ENCODE measurements around the gene RAPGEF5. TPM values are rescaled to one million over a fixed set of nuclear protein-coding genes. Genes with fewer than 3 reads are reported as not detected.

Gene RAPGEF5
- total RNA-seq, 1 experiment from 2014 or later: 13.3 TPM

- Histone ChIP-seq H2BK15ac (ENCODE audit: low read depth, low read length) (no peak overlapping the region), H3K79me2 (ENCODE audit: insufficient read depth, low read length) (no peaks in the 10 kb centered on the region), H2AFZ (ENCODE audit: low read length) (no peak overlapping the region), H3K9ac (ENCODE audit: extremely low read depth, insufficient read length, low read length) (no peak overlapping the region), H2AK5ac (ENCODE audit: insufficient read length, low read length) (no peak overlapping the region), H3K27me3 (ENCODE audit: insufficient read depth, low read length) (no peaks in the 10 kb centered on the region), H2BK20ac (ENCODE audit: low read depth, low read length, poor library complexity, severe bottlenecking) (no peak overlapping the region), H3K4me2 (ENCODE audit: insufficient read depth, insufficient read length, low read length) (no peak overlapping the region), H4K91ac (ENCODE audit: insufficient read length, low read depth, low read length) (no peak overlapping the region), H4K20me1 (ENCODE audit: control insufficient read depth, insufficient read depth, insufficient read length) (no peaks in the 10 kb centered on the region), H3K14ac (ENCODE audit: insufficient read depth, low read length) (no peak overlapping the region), H3T11ph (ENCODE audit: low read length) (no peak overlapping the region), H4K5ac (ENCODE audit: insufficient read length, low read depth, low read length) (no peak overlapping the region), H3K79me1 (ENCODE audit: insufficient read depth, low read depth, low read length, poor library complexity, severe bottlenecking) (no peaks in the 10 kb centered on the region), H3K56ac (ENCODE audit: insufficient read length, low read depth, low read length) (no peak overlapping the region), H3K4ac (ENCODE audit: low read depth, low read length) (no peak overlapping the region), H3K18ac (ENCODE audit: insufficient read length, low read depth, low read length) (no peak overlapping the region), H3K23ac (ENCODE audit: insufficient read length, low read depth, low read length) (no peak overlapping the region), H4K8ac (replicated peaks; ENCODE audit: insufficient read length, low read depth, low read length) (no peak overlapping the region), H2BK5ac (ENCODE audit: insufficient read length, low read length) (no peak overlapping the region), H2BK12ac (ENCODE audit: insufficient read length, low read depth, low read length) (no peak overlapping the region), H3K23me2 (ENCODE audit: insufficient read length, low read depth, low read length, poor library complexity, severe bottlenecking) (no peaks in the 10 kb centered on the region), H3K27ac (ENCODE audit: insufficient read length, low read depth, low read length) (no peak overlapping the region), H3K4me1 (ENCODE audit: insufficient read depth, low read length) (no peaks in the 10 kb centered on the region), H2BK120ac (ENCODE audit: low read depth, low read length, poor library complexity, severe bottlenecking) (no peak overlapping the region), H3K9me3 (ENCODE audit: control insufficient read depth, low read depth, low read length) (no peaks in the 10 kb centered on the region)
- Mint-ChIP-seq H3K4me3 (no peak overlapping the region), H3K9me3 (no peaks in the 10 kb centered on the region), H3K27ac (no peak overlapping the region), H3K36me3 (ENCODE audit: insufficient read depth in 1 of 3, low read depth in 3 of 3) (peaks cover 22 to 27% (median 23%) of the 10 kb centered on the region in 3 experiments), H3K4me1 (no peaks in the 10 kb centered on the region), H3K27me3 (ENCODE audit: low read depth) (no peaks in the 10 kb centered on the region)
- TF ChIP-seq CTCF (conservative IDR thresholded peaks at IDR 0.05): no peak
- WGBS (ENCODE audit: extremely low coverage, insufficient read length, low lambda C conversion rate): no CpG with 5 or more reads among the region's 2 CpGs
- no peak for DNase-seq
These were observed 69.5 kb downstream of the RAPGEF5 start for GRCh38 chr7:22287412-22287811.

Measured in H9 (cell line).